SK-N-SH (cell line): ENCODE data around the gene MCTP1. TPM values are rescaled to one million over a fixed set of nuclear protein-coding genes. Genes with fewer than 3 reads are reported as not detected.

ENCODE experiments used
- CTCF ChIA-PET: fragments of 300-600, 350-600 bp; formaldehyde crosslinking; extraction: SDS; loops from one replicate; lab custom pipeline; 2021; lab: Yijun Ruan, JAX
- POLR2A ChIA-PET: fragments of 350-600 bp; sonication (Branson Sonifier 250); formaldehyde crosslinking; extraction: SDS; loops from one replicate; lab custom pipeline; 2020; ENCODE audit warnings: antibody characterized with exemption, inconsistent platforms; lab: Yijun Ruan, JAX
- DNase-seq: peaks from one replicate; pipeline ENCODE4 v3.0.0; 2012
- H2AFZ ChIP-seq: fragments of 200-600 bp; sonication (generic); 2 replicates; pipeline ENCODE4 v1.8.1; 2016; ENCODE audit warnings: antibody characterized with exemption, mild to moderate bottlenecking, low read depth
- H3F3A ChIP-seq: fragments of 200-600 bp; sonication (generic); replicated peaks from 2 replicates; pipeline ENCODE3; 2016; ENCODE audit warnings: antibody characterized with exemption, mild to moderate bottlenecking; ENCODE audit not compliant: insufficient read depth
- H3K27ac ChIP-seq, 2 experiments: fragments of 200-500 bp in 1 of 2; fragments of 200-600 bp in 1 of 2; sonication (Bioruptor generic) in 1 of 2; sonication (generic), shearing (Covaris generic) in 1 of 2; 2 replicates each; pipeline versions ENCODE4 v1.5.1 to v1.6.1; 2014 to 2016; ENCODE audit warnings: low read depth in 2 of 2, inconsistent platforms in 1 of 2, low read length in 1 of 2, mild to moderate bottlenecking in 1 of 2, mixed read lengths in 1 of 2
- H3K27me3 ChIP-seq: fragments of 200-600 bp; sonication (generic), shearing (Covaris generic); 2 replicates; pipeline ENCODE4 v1.6.1; 2016; ENCODE audit warnings: mixed run types; ENCODE audit not compliant: insufficient read depth
- H3K36me3 ChIP-seq, 2 experiments: fragments of 200-500 bp in 1 of 2; fragments of 200-600 bp in 1 of 2; sonication (Bioruptor generic) in 1 of 2; sonication (generic) in 1 of 2; replicated peaks in 1 of 2; 2 replicates each; pipeline versions ENCODE3 to v1.5.1; 2014 to 2016; ENCODE audit warnings: low read length in 1 of 2, mild to moderate bottlenecking in 1 of 2; ENCODE audit not compliant: insufficient read depth in 2 of 2, control insufficient read depth in 1 of 2
- H3K4me1 ChIP-seq, 2 experiments: fragments of 200-500 bp in 1 of 2; fragments of 200-600 bp in 1 of 2; sonication (Bioruptor generic) in 1 of 2; sonication (generic), shearing (Covaris generic) in 1 of 2; 2 replicates each; pipeline versions ENCODE4 v1.5.1 to v1.6.1; 2014 to 2016; ENCODE audit warnings: low read depth in 1 of 2, low read length in 1 of 2, mixed run types in 1 of 2; ENCODE audit not compliant: insufficient read depth in 2 of 2, control insufficient read depth in 1 of 2
- H3K4me2 ChIP-seq: fragments of 200-600 bp; sonication (generic), shearing (Covaris generic); 2 replicates; pipeline ENCODE4 v1.6.1; 2017; ENCODE audit warnings: mixed run types
- H3K4me3 ChIP-seq, 2 experiments: fragments of 200-500 bp in 1 of 2; fragments of 200-600 bp in 1 of 2; sonication (Bioruptor generic) in 1 of 2; sonication (generic), shearing (Covaris generic) in 1 of 2; 2 replicates each; pipeline versions ENCODE4 v1.5.1 to v1.8.1; 2014 to 2016; ENCODE audit warnings: low read depth in 2 of 2, inconsistent platforms in 1 of 2, low read length in 1 of 2, mild to moderate bottlenecking in 1 of 2, mixed read lengths in 1 of 2, moderate library complexity in 1 of 2
- H3K79me2 ChIP-seq: fragments of 200-600 bp; sonication (generic); 2 replicates; pipeline ENCODE4 v1.8.1; 2017; ENCODE audit warnings: mild to moderate bottlenecking; ENCODE audit not compliant: insufficient read depth
- H3K9ac ChIP-seq: fragments of 200-600 bp; sonication (generic); 2 replicates; pipeline ENCODE4 v1.6.1; 2017; ENCODE audit warnings: mixed run types
- H3K9me2 ChIP-seq: fragments of 200-600 bp; sonication (generic); 2 replicates; pipeline ENCODE4 v1.6.1; 2017; ENCODE audit warnings: mixed run types
- H3K9me3 ChIP-seq: fragments of 200-600 bp; sonication (generic); 2 replicates; pipeline ENCODE4 v1.6.1; 2017; ENCODE audit warnings: mixed run types, mild to moderate bottlenecking, moderate library complexity
- H4K20me1 ChIP-seq: fragments of 200-600 bp; sonication (generic); 2 replicates; pipeline ENCODE4 v1.6.1; 2017; ENCODE audit warnings: mild to moderate bottlenecking, mixed run types; ENCODE audit not compliant: insufficient read depth
- CTCF ChIP-seq: fragments of 200-600 bp; sonication (generic); IDR thresholded peaks from 2 replicates; pipeline ENCODE4 v1.6.1; 2017; ENCODE audit warnings: antibody characterized with exemption, mild to moderate bottlenecking, moderate library complexity
- ELF1 ChIP-seq: IDR thresholded peaks from 2 replicates; pipeline ENCODE4 v1.4.0; 2012
- EP300 ChIP-seq, 2 experiments: IDR thresholded peaks; 2 replicates each; pipeline versions ENCODE4 v1.4.0 to v1.6.1; 2012; ENCODE audit warnings: borderline replicate concordance in 1 of 2, low read depth in 1 of 2, low read length in 1 of 2
- EZH2phosphoT487 ChIP-seq: fragments of 200-600 bp; sonication (generic); IDR thresholded peaks from 2 replicates; pipeline ENCODE4 v1.6.1; 2017; ENCODE audit warnings: low read depth, mixed run types, mild to moderate bottlenecking, antibody characterized with exemption, moderate library complexity, borderline replicate concordance
- FOXJ3 ChIP-seq: sonication (generic); formaldehyde crosslinking; IDR thresholded peaks from 2 replicates; pipeline ENCODE4 v1.5.1; 2020; ENCODE audit warnings: mild to moderate bottlenecking, missing genetic modification reagents
- FOXM1 ChIP-seq: IDR thresholded peaks from 2 replicates; pipeline ENCODE4 v1.4.0; 2012; ENCODE audit warnings: low read depth, mild to moderate bottlenecking
- GABPA ChIP-seq: IDR thresholded peaks from 2 replicates; pipeline ENCODE4 v1.4.0; 2012; ENCODE audit warnings: low read depth, mild to moderate bottlenecking
- JUND ChIP-seq: IDR thresholded peaks from 2 replicates; pipeline ENCODE4 v1.4.0; 2012
- MEF2A ChIP-seq: IDR thresholded peaks from 2 replicates; pipeline ENCODE4 v1.4.0; 2012; ENCODE audit warnings: low read depth, borderline replicate concordance
- NRF1 ChIP-seq: IDR thresholded peaks from 2 replicates; pipeline ENCODE4 v1.6.1; 2012; ENCODE audit warnings: low read depth, mild to moderate bottlenecking, low read length
- POLR2AphosphoS5 ChIP-seq: IDR thresholded peaks from 2 replicates; pipeline ENCODE4 v1.6.1; 2012; ENCODE audit warnings: low read depth, low read length
- RCOR1 ChIP-seq: fragments of 150-350 bp; IDR thresholded peaks from 2 replicates; pipeline ENCODE4 v1.6.1; 2017; ENCODE audit warnings: antibody characterized with exemption, low read length
- RFX5 ChIP-seq: IDR thresholded peaks from 2 replicates; pipeline ENCODE4 v1.6.1; 2012; ENCODE audit warnings: mild to moderate bottlenecking, improper control_type of control experiment, low read length
- RXRA ChIP-seq: IDR thresholded peaks from 2 replicates; pipeline ENCODE4 v1.4.0; 2012; ENCODE audit warnings: low read depth, mild to moderate bottlenecking, borderline replicate concordance
- SIN3A ChIP-seq: IDR thresholded peaks from 2 replicates; pipeline ENCODE4 v1.6.1; 2012; ENCODE audit warnings: low read depth, mild to moderate bottlenecking, low read length, moderate library complexity, borderline replicate concordance
- TEAD4 ChIP-seq: IDR thresholded peaks from 2 replicates; pipeline ENCODE4 v1.4.0; 2012; ENCODE audit warnings: mild to moderate bottlenecking, borderline replicate concordance; ENCODE audit not compliant: insufficient read depth
- YY1 ChIP-seq: IDR thresholded peaks from 2 replicates; pipeline ENCODE4 v1.4.0; 2012; ENCODE audit warnings: low read depth, mild to moderate bottlenecking
- ZBTB33 ChIP-seq: IDR thresholded peaks from 2 replicates; pipeline ENCODE4 v1.4.0; 2012; ENCODE audit warnings: low read depth, borderline replicate concordance
- WGBS: methylation state at CpG from one replicate; pipeline ENCODE4 v1.1.6; 2017; ENCODE audit warnings: low lambda C conversion rate; 5-methylcytosine and 5-hydroxymethylcytosine counted together
- polyA plus RNA-seq, 3 experiments: library from polyadenylated mRNA; depleted of rRNA; stranded (reverse); fragments of >200 nt; gene quantifications; 2 replicates each; pipeline ENCODE4 v1.2.3, GENCODE V29; 2012

Gene MCTP1
- polyA plus RNA-seq, 1 of the 3 experiments (the other 2 are of a cell fraction) = 0.53 TPM

- 14% methylated on average over 4 of the region's 4 CpGs for WGBS
- Histone ChIP-seq H3K79me2 (no peaks in the 10 kb centered on the region), H3K36me3 (no peaks in the 10 kb centered on the region), H3K9me2 (no peaks in the 10 kb centered on the region), H3K4me2 (no peak overlapping the region), H3K4me3 (no peak overlapping the region), H3K27me3 (peaks cover 3% of the 10 kb centered on the region; the same call in 1 of the 2 replicates), H3K9me3 (no peaks in the 10 kb centered on the region), H2AFZ (no peak overlapping the region), H3K4me1 (no peaks in the 10 kb centered on the region), H3K27ac (no peak overlapping the region), H4K20me1 (no peaks in the 10 kb centered on the region), H3F3A (no peaks in the 10 kb centered on the region), H3K9ac (no peak overlapping the region)
- CTCF ChIA-PET = no interaction called here
- TF ChIP-seq ELF1 (no peak), GABPA (no peak)
- no peak for DNase-seq
- POLR2A ChIA-PET = no interaction called here
These were observed 32.8 kb upstream of the MCTP1 start for GRCh38 chr5:95317687-95318086.

- DNase-seq = no peak
- no peak overlapping the region for H3K4me2 ChIP-seq
- POLR2A ChIA-PET = no interaction called here
- H3K9ac ChIP-seq = no peak overlapping the region
- H3F3A ChIP-seq = no peaks in the 10 kb centered on the region
- no peaks in the 10 kb centered on the region for H3K79me2 ChIP-seq
- H3K4me3 ChIP-seq = no peak overlapping the region
- H3K9me2 ChIP-seq = no peaks in the 10 kb centered on the region
- H2AFZ ChIP-seq = no peak overlapping the region
- H3K27me3 ChIP-seq = peaks cover 3% of the 10 kb centered on the region; the same call in 1 of the 2 replicates
- no peaks in the 10 kb centered on the region for H4K20me1 ChIP-seq
- no peaks in the 10 kb centered on the region for H3K9me3 ChIP-seq
- TF ChIP-seq POLR2AphosphoS5 = no peak
- TF ChIP-seq TEAD4 = no peak
- peak; percentile 34 for TF ChIP-seq CTCF
- no peak for TF ChIP-seq ZBTB33
- no peak for TF ChIP-seq RXRA
- H3K27ac ChIP-seq = no peak overlapping the region
- H3K4me1 ChIP-seq = no peaks in the 10 kb centered on the region
- no peaks in the 10 kb centered on the region for H3K36me3 ChIP-seq
- CTCF ChIA-PET = no interaction called here
- 13% methylated on average over 2 of the region's 2 CpGs for WGBS
These were observed 32.2 kb upstream of the MCTP1 start for GRCh38 chr5:95317085-95317484.

- no peak for DNase-seq
- ChIA-PET POLR2A (no interaction called here), CTCF (no interaction called here)
- Histone ChIP-seq H3K4me1 (no peaks in the 10 kb centered on the region), H3F3A (no peaks in the 10 kb centered on the region), H3K36me3 (no peaks in the 10 kb centered on the region), H3K4me3 (no peak overlapping the region), H3K9me2 (no peaks in the 10 kb centered on the region), H4K20me1 (no peaks in the 10 kb centered on the region), H3K9ac (no peak overlapping the region), H2AFZ (no peak overlapping the region), H3K27ac (no peak overlapping the region), H3K4me2 (no peak overlapping the region), H3K79me2 (no peaks in the 10 kb centered on the region), H3K9me3 (no peaks in the 10 kb centered on the region), H3K27me3 (peaks cover 9% of the 10 kb centered on the region; the same call in 1 of the 2 replicates)
- 46% methylated on average over 2 of the region's 2 CpGs for WGBS
- no peak for TF ChIP-seq MEF2A
- TF ChIP-seq SIN3A = no peak
- no peak for TF ChIP-seq EZH2phosphoT487
- no peak for TF ChIP-seq YY1
- no peak for TF ChIP-seq POLR2AphosphoS5
- TF ChIP-seq RCOR1 = no peak
- no peak for TF ChIP-seq NRF1
- TF ChIP-seq FOXJ3 = no peak
- no peak for TF ChIP-seq RFX5
- no peak for TF ChIP-seq ZBTB33
- TF ChIP-seq JUND = no peak
- no peak for TF ChIP-seq ELF1
- no peak for TF ChIP-seq GABPA
- no peak for TF ChIP-seq EP300 (IDR thresholded peaks at IDR 0.05; ENCODE audit: borderline replicate concordance in 1 of 2, low read depth in 1 of 2, low read length in 1 of 2)
- no peak for TF ChIP-seq FOXM1
These were observed 19.8 kb upstream of the MCTP1 start for GRCh38 chr5:95304711-95305110.
